Neural crest cell (in vitro differentiated cells): ENCODE results near the gene INPP5F. TPM values are rescaled to one million over a fixed set of nuclear protein-coding genes. Genes with fewer than 3 reads are reported as not detected.

Experiments used
- DNase-seq: peaks from one replicate; pipeline ENCODE4 v3.0.0; 2021; ENCODE audit warnings: low read depth, mixed read lengths, low spot score
- H3K27ac Mint-ChIP-seq: one replicate; pipeline ENCODE4 v1.8.0; 2021; ENCODE audit warnings: mild to moderate bottlenecking, mixed read lengths; ENCODE audit not compliant: unreplicated experiment
- H3K27me3 Mint-ChIP-seq: 2 replicates; pipeline ENCODE4 v1.8.0; 2021; ENCODE audit warnings: low read depth, mild to moderate bottlenecking, mixed read lengths
- H3K36me3 Mint-ChIP-seq: 2 replicates; pipeline ENCODE4 v1.8.0; 2021; ENCODE audit warnings: low read depth, mild to moderate bottlenecking, mixed read lengths
- H3K4me1 Mint-ChIP-seq: 2 replicates; pipeline ENCODE4 v1.8.0; 2021; ENCODE audit warnings: mixed read lengths
- H3K4me3 Mint-ChIP-seq: one replicate; pipeline ENCODE4 v1.8.0; 2021; ENCODE audit warnings: mild to moderate bottlenecking, mixed read lengths
- H3K9me3 Mint-ChIP-seq: 2 replicates; pipeline ENCODE4 v1.8.0; 2021; ENCODE audit warnings: mixed read lengths
- CTCF ChIP-seq: fragments of 200-600 bp; sonication (generic); conservative IDR thresholded peaks from 2 replicates; pipeline ENCODE4 v1.5.0; 2021; ENCODE audit warnings: antibody characterized with exemption, mild to moderate bottlenecking
- total RNA-seq: library from RNA; stranded (reverse); gene quantifications from 2 replicates; pipeline ENCODE4 v1.2.1, GENCODE V29; 2021

The INPP5F gene
- total RNA-seq, 1 donor from 2014 or later: 95.4 TPM

DNA sequence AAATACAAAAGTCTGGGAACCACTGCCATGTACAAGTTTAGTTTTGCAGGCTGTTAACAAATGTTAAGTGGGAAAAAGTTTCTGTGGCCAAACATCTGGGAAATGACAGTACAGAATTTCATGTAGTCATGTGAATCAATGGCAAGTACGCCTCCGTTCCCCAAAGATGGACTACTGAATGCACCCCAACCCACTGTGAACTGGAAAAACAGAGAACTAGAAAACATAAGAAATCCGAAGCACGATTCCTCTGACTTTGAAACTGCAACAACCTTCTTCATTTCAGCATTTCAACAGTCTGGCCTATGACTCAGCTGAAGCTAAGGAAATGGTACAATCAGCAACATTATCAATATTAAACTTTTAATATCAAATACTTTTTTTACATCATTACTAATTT, 105.0 kb downstream of the INPP5F start:
- no peak for TF ChIP-seq CTCF
- Mint-ChIP-seq H3K9me3 (no peaks in the 10 kb centered on the region), H3K36me3 (peaks cover 42% of the 10 kb centered on the region), H3K27me3 (no peaks in the 10 kb centered on the region), H3K27ac (no peak overlapping the region), H3K4me3 (no peak overlapping the region), H3K4me1 (peaks cover 24% of the 10 kb centered on the region)
- no peak for DNase-seq

DNA sequence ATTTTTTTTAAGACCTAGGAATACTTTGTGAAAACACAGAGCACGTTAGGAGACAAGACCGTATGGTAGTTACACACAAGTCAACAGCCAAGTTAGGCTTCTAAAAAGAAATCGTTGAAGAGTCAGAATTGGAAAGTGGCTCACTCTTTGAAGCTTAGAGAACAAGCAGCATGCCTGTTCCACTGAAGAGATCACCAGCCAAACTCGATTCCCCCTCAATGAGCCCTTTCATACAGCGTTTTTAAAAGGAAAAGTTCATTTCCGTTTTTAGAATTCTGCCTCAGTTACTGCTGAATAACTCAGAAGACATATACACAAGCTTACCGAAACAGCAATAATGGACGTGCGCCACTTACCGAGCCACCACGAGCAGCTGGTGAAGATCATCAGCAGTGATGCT, 105.8 kb downstream of the INPP5F start:
- Mint-ChIP-seq H3K4me1 (peaks cover 24% of the 10 kb centered on the region), H3K27me3 (no peaks in the 10 kb centered on the region), H3K4me3 (peak overlapping the region; percentile 66), H3K36me3 (peaks cover 45% of the 10 kb centered on the region), H3K27ac (peak overlapping the region; percentile 83), H3K9me3 (no peaks in the 10 kb centered on the region)
- no peak for DNase-seq
- no peak for TF ChIP-seq CTCF

DNA sequence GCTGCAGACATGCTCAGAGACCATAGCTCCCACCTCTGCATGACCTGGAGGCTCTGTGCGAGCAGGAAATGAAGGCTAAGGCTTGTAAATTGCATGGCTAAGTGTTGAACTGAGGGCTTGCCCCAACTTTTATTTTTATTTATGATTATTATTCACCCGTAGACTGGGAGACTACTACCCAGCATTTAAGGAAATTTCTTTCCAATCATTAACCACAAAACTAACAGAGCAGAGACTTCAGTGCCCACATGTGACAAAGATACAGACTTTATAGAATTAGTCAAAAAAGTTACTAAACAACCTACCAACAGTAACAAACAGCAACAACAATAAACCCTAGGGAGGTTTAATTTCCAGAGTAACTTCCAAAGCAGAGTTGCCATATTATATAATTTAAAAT, 107.1 kb downstream of the INPP5F start:
- DNase-seq: no peak
- no peak overlapping the region for H3K4me3 Mint-ChIP-seq
- H3K4me1 Mint-ChIP-seq: peaks cover 24% of the 10 kb centered on the region
- H3K9me3 Mint-ChIP-seq: no peaks in the 10 kb centered on the region
- no peak for TF ChIP-seq CTCF
- H3K27me3 Mint-ChIP-seq: no peaks in the 10 kb centered on the region
- H3K36me3 Mint-ChIP-seq: peaks cover 52% of the 10 kb centered on the region
- no peak overlapping the region for H3K27ac Mint-ChIP-seq

GRCh38 chr10:119834188-119834587, 108.3 kb downstream of the INPP5F start:
- peaks cover 51% of the 10 kb centered on the region for H3K36me3 Mint-ChIP-seq
- no peak overlapping the region for H3K27ac Mint-ChIP-seq
- no peaks in the 10 kb centered on the region for H3K27me3 Mint-ChIP-seq
- TF ChIP-seq CTCF: no peak
- H3K4me1 Mint-ChIP-seq: peaks cover 24% of the 10 kb centered on the region
- no peak for DNase-seq
- no peak overlapping the region for H3K4me3 Mint-ChIP-seq
- no peaks in the 10 kb centered on the region for H3K9me3 Mint-ChIP-seq

DNA sequence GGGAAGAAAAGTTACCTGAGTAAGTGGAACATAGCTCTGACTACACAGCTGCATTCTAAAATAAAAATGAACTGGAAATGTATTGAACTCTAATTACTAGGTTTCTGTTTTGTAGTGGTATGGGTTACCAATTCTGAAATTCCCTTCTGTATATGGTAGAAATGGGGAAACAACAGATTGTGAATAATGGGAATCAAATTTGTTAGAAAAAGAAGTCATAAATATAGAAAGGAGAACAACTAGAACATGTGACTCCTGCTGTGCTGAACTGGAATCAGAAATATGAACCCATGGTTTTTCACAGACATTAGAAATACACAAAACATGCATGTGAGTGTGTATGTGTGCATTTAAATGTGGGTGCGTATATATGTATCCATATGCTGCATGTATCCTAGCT, 119.8 kb downstream of the INPP5F start:
- no peaks in the 10 kb centered on the region for H3K4me1 Mint-ChIP-seq
- H3K9me3 Mint-ChIP-seq: no peaks in the 10 kb centered on the region
- TF ChIP-seq CTCF: no peak
- no peak overlapping the region for H3K4me3 Mint-ChIP-seq
- no peak for DNase-seq
- H3K27me3 Mint-ChIP-seq: no peaks in the 10 kb centered on the region
- H3K36me3 Mint-ChIP-seq: peaks cover 29% of the 10 kb centered on the region
- H3K27ac Mint-ChIP-seq: no peak overlapping the region
